Measurements from ENCODE around the gene SOX6.
A peak's percentile ranks its signal among the peaks of the same experiment; 100 is the strongest.

DNA sequence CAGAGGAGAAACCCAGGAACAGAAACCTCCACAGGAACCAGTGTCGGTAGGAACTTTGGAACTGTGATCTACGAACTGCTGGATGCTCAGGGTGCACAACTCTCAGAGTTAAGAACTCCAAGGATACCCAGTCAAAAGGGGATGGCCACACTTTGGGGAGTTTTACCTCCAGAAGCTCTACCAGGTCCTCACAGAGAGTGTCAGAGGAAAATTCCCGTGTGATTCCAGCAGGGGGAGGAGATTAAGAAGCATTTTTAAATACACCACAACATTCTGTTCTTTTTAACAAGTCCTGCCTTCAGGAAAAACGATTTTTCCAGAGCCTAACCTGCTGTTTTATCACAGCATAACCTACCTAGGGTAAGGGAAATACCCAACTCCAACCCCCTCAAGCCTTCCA is 104.0 kb downstream of the SOX6 start:
- no peak for TF ChIP-seq EZH2 (IDR thresholded peaks at IDR 0.05; ENCODE audit: low read depth, unreplicated experiment)
- TF ChIP-seq, protein P1, sequence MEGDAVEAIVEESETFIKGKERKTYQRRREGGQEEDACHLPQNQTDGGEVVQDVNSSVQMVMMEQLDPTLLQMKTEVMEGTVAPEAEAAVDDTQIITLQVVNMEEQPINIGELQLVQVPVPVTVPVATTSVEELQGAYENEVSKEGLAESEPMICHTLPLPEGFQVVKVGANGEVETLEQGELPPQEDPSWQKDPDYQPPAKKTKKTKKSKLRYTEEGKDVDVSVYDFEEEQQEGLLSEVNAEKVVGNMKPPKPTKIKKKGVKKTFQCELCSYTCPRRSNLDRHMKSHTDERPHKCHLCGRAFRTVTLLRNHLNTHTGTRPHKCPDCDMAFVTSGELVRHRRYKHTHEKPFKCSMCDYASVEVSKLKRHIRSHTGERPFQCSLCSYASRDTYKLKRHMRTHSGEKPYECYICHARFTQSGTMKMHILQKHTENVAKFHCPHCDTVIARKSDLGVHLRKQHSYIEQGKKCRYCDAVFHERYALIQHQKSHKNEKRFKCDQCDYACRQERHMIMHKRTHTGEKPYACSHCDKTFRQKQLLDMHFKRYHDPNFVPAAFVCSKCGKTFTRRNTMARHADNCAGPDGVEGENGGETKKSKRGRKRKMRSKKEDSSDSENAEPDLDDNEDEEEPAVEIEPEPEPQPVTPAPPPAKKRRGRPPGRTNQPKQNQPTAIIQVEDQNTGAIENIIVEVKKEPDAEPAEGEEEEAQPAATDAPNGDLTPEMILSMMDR (conservative IDR thresholded peaks at IDR 0.05; ENCODE audit: low read depth in 2 of 2), result peak; percentile 28 to 46; a peak in 3 of 4 replicates
- TF ChIP-seq, protein P2, sequence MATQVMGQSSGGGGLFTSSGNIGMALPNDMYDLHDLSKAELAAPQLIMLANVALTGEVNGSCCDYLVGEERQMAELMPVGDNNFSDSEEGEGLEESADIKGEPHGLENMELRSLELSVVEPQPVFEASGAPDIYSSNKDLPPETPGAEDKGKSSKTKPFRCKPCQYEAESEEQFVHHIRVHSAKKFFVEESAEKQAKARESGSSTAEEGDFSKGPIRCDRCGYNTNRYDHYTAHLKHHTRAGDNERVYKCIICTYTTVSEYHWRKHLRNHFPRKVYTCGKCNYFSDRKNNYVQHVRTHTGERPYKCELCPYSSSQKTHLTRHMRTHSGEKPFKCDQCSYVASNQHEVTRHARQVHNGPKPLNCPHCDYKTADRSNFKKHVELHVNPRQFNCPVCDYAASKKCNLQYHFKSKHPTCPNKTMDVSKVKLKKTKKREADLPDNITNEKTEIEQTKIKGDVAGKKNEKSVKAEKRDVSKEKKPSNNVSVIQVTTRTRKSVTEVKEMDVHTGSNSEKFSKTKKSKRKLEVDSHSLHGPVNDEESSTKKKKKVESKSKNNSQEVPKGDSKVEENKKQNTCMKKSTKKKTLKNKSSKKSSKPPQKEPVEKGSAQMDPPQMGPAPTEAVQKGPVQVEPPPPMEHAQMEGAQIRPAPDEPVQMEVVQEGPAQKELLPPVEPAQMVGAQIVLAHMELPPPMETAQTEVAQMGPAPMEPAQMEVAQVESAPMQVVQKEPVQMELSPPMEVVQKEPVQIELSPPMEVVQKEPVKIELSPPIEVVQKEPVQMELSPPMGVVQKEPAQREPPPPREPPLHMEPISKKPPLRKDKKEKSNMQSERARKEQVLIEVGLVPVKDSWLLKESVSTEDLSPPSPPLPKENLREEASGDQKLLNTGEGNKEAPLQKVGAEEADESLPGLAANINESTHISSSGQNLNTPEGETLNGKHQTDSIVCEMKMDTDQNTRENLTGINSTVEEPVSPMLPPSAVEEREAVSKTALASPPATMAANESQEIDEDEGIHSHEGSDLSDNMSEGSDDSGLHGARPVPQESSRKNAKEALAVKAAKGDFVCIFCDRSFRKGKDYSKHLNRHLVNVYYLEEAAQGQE (IDR thresholded peaks at IDR 0.05; ENCODE audit: unreplicated experiment), result no peak

All from GM23338 (cell line).